Measurements from ENCODE around the gene SPON2.

The SPON2 gene

GRCh38 chr4:1198098-1198844 lies 25.9 kb upstream of the SPON2 start:
- TF ChIP-seq, protein P1, sequence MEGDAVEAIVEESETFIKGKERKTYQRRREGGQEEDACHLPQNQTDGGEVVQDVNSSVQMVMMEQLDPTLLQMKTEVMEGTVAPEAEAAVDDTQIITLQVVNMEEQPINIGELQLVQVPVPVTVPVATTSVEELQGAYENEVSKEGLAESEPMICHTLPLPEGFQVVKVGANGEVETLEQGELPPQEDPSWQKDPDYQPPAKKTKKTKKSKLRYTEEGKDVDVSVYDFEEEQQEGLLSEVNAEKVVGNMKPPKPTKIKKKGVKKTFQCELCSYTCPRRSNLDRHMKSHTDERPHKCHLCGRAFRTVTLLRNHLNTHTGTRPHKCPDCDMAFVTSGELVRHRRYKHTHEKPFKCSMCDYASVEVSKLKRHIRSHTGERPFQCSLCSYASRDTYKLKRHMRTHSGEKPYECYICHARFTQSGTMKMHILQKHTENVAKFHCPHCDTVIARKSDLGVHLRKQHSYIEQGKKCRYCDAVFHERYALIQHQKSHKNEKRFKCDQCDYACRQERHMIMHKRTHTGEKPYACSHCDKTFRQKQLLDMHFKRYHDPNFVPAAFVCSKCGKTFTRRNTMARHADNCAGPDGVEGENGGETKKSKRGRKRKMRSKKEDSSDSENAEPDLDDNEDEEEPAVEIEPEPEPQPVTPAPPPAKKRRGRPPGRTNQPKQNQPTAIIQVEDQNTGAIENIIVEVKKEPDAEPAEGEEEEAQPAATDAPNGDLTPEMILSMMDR (IDR thresholded peaks at IDR 0.05): no peak
- H3K4me1 ChIP-seq (ENCODE audit: control insufficient read depth in 1 of 2, insufficient read depth in 1 of 2, low read depth in 1 of 2, low read length in 1 of 2): peaks cover 19 to 20% of the 10 kb centered on the region in 2 experiments
- peaks cover 24% of the 10 kb centered on the region for H3K27me3 ChIP-seq
- no peak overlapping the region for H3K27ac ChIP-seq
- no peak overlapping the region for H3K4me3 ChIP-seq (ENCODE audit: low read depth in 1 of 2, low read length in 1 of 2)
- no peaks in the 10 kb centered on the region for H3K36me3 ChIP-seq
- H3K9me3 ChIP-seq: no peaks in the 10 kb centered on the region

DNA sequence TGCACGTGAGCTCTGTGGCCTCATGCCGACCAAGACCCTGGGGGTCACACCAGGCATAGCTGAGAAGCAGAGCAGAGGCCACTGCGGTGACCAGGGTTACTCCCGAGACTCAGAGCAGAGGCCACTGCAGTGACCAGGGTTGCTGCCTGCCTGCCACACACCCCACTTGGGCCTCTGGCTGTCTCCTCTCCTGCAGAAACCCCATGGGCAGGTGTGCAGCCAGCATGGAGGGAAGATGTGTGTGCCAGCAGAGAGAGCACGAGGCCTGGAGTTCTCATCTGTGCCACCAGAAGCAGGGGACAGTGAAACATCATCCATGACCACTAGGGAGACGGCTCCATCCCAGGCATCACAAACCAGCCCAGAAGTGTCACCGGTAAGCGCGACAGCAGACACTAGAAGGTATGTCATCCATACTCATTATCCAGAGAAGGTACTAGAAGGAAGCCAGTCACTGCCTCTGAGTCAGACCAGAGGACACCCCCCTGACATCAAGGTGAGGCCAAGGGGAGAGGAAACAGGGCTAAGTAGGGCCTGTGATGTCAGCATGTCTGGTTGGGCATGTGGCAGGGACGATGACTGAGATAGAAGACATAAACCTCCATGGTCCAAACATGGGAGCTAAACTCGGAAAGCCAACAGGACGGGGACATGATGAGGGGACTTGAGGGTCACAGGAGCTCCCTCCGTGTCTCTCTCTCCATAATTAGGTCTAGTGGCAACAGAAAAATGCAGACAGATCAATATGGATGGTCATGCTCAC lies 24.2 kb upstream of the SPON2 start:
- H3K4me3 ChIP-seq (ENCODE audit: low read depth in 1 of 2, low read length in 1 of 2): no peak overlapping the region
- peaks cover 10 to 11% of the 10 kb centered on the region in 2 experiments for H3K4me1 ChIP-seq (ENCODE audit: control insufficient read depth in 1 of 2, insufficient read depth in 1 of 2, low read depth in 1 of 2, low read length in 1 of 2)
- peaks cover 18% of the 10 kb centered on the region for H3K27me3 ChIP-seq
- no peak overlapping the region for H3K27ac ChIP-seq
- H3K9me3 ChIP-seq: no peaks in the 10 kb centered on the region
- TF ChIP-seq, protein P1 (IDR thresholded peaks at IDR 0.05): no peak
- no peaks in the 10 kb centered on the region for H3K36me3 ChIP-seq

GRCh38 chr4:1195891-1196401 lies 23.6 kb upstream of the SPON2 start:
- Histone ChIP-seq H3K36me3 (no peaks in the 10 kb centered on the region), H3K27me3 (peaks cover 12% of the 10 kb centered on the region), H3K9me3 (no peaks in the 10 kb centered on the region), H3K27ac (no peak overlapping the region), H3K4me3 (ENCODE audit: low read depth in 1 of 2, low read length in 1 of 2) (no peak overlapping the region), H3K4me1 (ENCODE audit: control insufficient read depth in 1 of 2, insufficient read depth in 1 of 2, low read depth in 1 of 2, low read length in 1 of 2) (peaks cover 5 to 6% of the 10 kb centered on the region in 2 experiments)
- TF ChIP-seq, protein P1 (IDR thresholded peaks at IDR 0.05): no peak

DNA sequence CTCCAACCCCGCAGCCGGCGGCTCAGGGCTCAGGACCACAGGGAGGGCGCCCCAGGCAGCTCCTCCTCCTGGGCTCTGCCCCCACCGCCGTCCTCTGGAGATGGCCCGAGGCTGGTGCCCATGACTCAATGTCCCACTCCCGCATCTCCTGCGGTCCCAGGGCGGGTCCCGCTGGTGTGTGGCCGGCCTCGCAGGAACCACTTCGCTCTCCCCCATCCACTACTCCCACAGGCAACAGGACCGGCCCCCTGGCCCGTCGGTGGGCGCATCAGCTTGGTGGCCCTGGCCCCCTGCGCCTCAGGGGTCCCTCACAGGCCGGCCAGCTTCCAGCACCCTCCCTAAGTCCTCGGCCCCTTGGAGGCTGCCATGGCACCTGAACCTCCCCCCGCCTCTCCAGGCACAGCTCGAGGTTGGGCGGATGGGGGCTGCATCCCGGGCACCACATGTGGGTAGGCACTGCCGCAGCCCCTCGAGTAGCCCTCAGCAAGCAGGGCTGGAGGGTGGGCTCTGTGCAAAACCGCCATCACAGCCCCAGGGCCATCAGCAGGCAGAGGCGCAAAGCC lies 22.8 kb upstream of the SPON2 start:
- no peaks in the 10 kb centered on the region for H3K9me3 ChIP-seq
- H3K36me3 ChIP-seq: no peaks in the 10 kb centered on the region
- H3K27me3 ChIP-seq: peaks cover 4% of the 10 kb centered on the region
- no peaks in the 10 kb centered on the region for H3K4me1 ChIP-seq (ENCODE audit: control insufficient read depth in 1 of 2, insufficient read depth in 1 of 2, low read depth in 1 of 2, low read length in 1 of 2)
- no peak overlapping the region for H3K4me3 ChIP-seq (ENCODE audit: low read depth in 1 of 2, low read length in 1 of 2)
- no peak overlapping the region for H3K27ac ChIP-seq
- TF ChIP-seq, protein P1 (IDR thresholded peaks at IDR 0.05): no peak

- no peak overlapping the region for H3K27ac ChIP-seq
- H3K4me1 ChIP-seq (ENCODE audit: control insufficient read depth in 1 of 2, insufficient read depth in 1 of 2, low read depth in 1 of 2, low read length in 1 of 2): no peaks in the 10 kb centered on the region
- H3K4me3 ChIP-seq (ENCODE audit: low read depth in 1 of 2, low read length in 1 of 2): no peak overlapping the region
- H3K36me3 ChIP-seq: no peaks in the 10 kb centered on the region
- TF ChIP-seq, protein P1 (IDR thresholded peaks at IDR 0.05): no peak
- H3K27me3 ChIP-seq: no peaks in the 10 kb centered on the region
- H3K9me3 ChIP-seq: no peaks in the 10 kb centered on the region
Measured at GRCh38 chr4:1194010-1194900, 21.9 kb upstream of the SPON2 start.
